HepG2 (cell line): ENCODE results near the gene TJAP1. TPM values are rescaled to one million over a fixed set of nuclear protein-coding genes. Genes with fewer than 3 reads are reported as not detected.

Source experiments
- BCL3 ChIP-seq: sonication (generic); formaldehyde crosslinking; IDR thresholded peaks from 2 replicates; pipeline ENCODE4 v1.5.1; 2020; ENCODE audit warnings: mild to moderate bottlenecking, missing genetic modification reagents, moderate library complexity
- BCL6 ChIP-seq: IDR thresholded peaks from 2 replicates; pipeline ENCODE4 v1.6.1; 2016; ENCODE audit warnings: missing genetic modification reagents, missing compliant biosample characterization
- CBFB ChIP-seq: sonication (generic); formaldehyde crosslinking; IDR thresholded peaks from 2 replicates; pipeline ENCODE4 v1.4.0; 2020; ENCODE audit warnings: missing genetic modification reagents
- FOXK1 ChIP-seq: sonication (generic); formaldehyde crosslinking; IDR thresholded peaks from 2 replicates; pipeline ENCODE4 v1.4.0; 2020; ENCODE audit warnings: low read depth, missing genetic modification reagents, borderline replicate concordance
- HDAC2 ChIP-seq: sonication (generic); formaldehyde crosslinking; IDR thresholded peaks from 2 replicates; pipeline ENCODE4 v1.4.0; 2020; ENCODE audit warnings: missing genetic modification reagents
- JARID2 ChIP-seq: sonication (generic); formaldehyde crosslinking; IDR thresholded peaks from 2 replicates; pipeline ENCODE4 v1.8.1; 2023; ENCODE audit warnings: missing genetic modification reagents, inconsistent platforms; ENCODE audit not compliant: insufficient replicate concordance
- KDM5A ChIP-seq: fragments of 200-600 bp; sonication (generic); IDR thresholded peaks from 2 replicates; pipeline ENCODE4 v1.7.0; 2018; ENCODE audit warnings: antibody characterized with exemption, mild to moderate bottlenecking, low read length, borderline replicate concordance
- MIXL1 ChIP-seq: IDR thresholded peaks from 2 replicates; pipeline ENCODE4 v1.6.1; 2016
- RBM22 ChIP-seq: fragments of 200-400 bp; formaldehyde crosslinking; optimal IDR thresholded peaks from 2 replicates; pipeline ENCODE3; 2017; ENCODE audit warnings: mild to moderate bottlenecking, low read length, moderate library complexity
- SMAD1 ChIP-seq: sonication (generic); formaldehyde crosslinking; IDR thresholded peaks from 2 replicates; pipeline ENCODE4 v1.4.0; 2020; ENCODE audit warnings: missing genetic modification reagents, low read depth, mild to moderate bottlenecking, borderline replicate concordance
- SNRNP70 ChIP-seq: fragments of 200-400 bp; formaldehyde crosslinking; IDR thresholded peaks from 2 replicates; pipeline ENCODE4 v1.6.1; 2017; ENCODE audit warnings: mild to moderate bottlenecking, low read depth, low read length, moderate library complexity
- SOX6 ChIP-seq, 2 experiments: fragments of 450-650 bp in 1 of 2; sonication (generic) in 1 of 2; formaldehyde crosslinking in 1 of 2; IDR thresholded peaks; 2 replicates each; pipeline versions ENCODE4 v1.4.0 to v1.6.1; 2017 to 2020; ENCODE audit warnings: antibody characterized with exemption in 1 of 2, mild to moderate bottlenecking in 1 of 2, missing genetic modification reagents in 1 of 2
- TEAD3 ChIP-seq: optimal IDR thresholded peaks from 2 replicates; pipeline ENCODE3; 2016; ENCODE audit warnings: borderline replicate concordance
- ZFP37 ChIP-seq: sonication (generic); formaldehyde crosslinking; IDR thresholded peaks from 2 replicates; pipeline ENCODE4 v1.4.0; 2020; ENCODE audit warnings: missing genetic modification reagents, borderline replicate concordance
- ZFY ChIP-seq: sonication (generic); formaldehyde crosslinking; IDR thresholded peaks from 2 replicates; pipeline ENCODE4 v1.4.0; 2020; ENCODE audit warnings: missing genetic modification reagents
- ZFYVE20 ChIP-seq: sonication (generic); formaldehyde crosslinking; IDR thresholded peaks from 2 replicates; pipeline ENCODE4 v1.8.0; 2023; ENCODE audit warnings: low read depth, mild to moderate bottlenecking, moderate library complexity, missing genetic modification reagents, borderline replicate concordance
- ZNF101 ChIP-seq: sonication (generic); formaldehyde crosslinking; IDR thresholded peaks from 2 replicates; pipeline ENCODE4 v1.4.0; 2020; ENCODE audit warnings: mild to moderate bottlenecking, low read depth, missing genetic modification reagents, borderline replicate concordance
- ZNF17 ChIP-seq: sonication (generic); formaldehyde crosslinking; IDR thresholded peaks from 2 replicates; pipeline ENCODE4 v1.5.0; 2020; ENCODE audit warnings: mild to moderate bottlenecking, missing genetic modification reagents
- ZNF326 ChIP-seq: sonication (generic); formaldehyde crosslinking; IDR thresholded peaks from 2 replicates; pipeline ENCODE4 v1.4.0; 2020; ENCODE audit warnings: missing genetic modification reagents, borderline replicate concordance
- ZNF331 ChIP-seq: sonication (generic); formaldehyde crosslinking; IDR thresholded peaks from 2 replicates; pipeline ENCODE4 v1.4.0; 2020; ENCODE audit warnings: missing genetic modification reagents
- ZNF451 ChIP-seq: sonication (generic); formaldehyde crosslinking; IDR thresholded peaks from 2 replicates; pipeline ENCODE4 v1.5.0; 2020; ENCODE audit warnings: mild to moderate bottlenecking, missing genetic modification reagents
- ZSCAN22 ChIP-seq: sonication (generic); formaldehyde crosslinking; IDR thresholded peaks from 2 replicates; pipeline ENCODE4 v1.4.0; 2020; ENCODE audit warnings: mild to moderate bottlenecking, missing genetic modification reagents
- ZSCAN5A ChIP-seq: sonication (generic); formaldehyde crosslinking; IDR thresholded peaks from 2 replicates; pipeline ENCODE4 v1.8.0; 2022; ENCODE audit warnings: mild to moderate bottlenecking, missing genetic modification reagents, borderline replicate concordance
- polyA plus RNA-seq, 8 experiments: library from polyadenylated mRNA; depleted of rRNA in 3 of 8; stranded (reverse) in 7 of 8; unstranded in 1 of 8; fragments of >200 nt; fragmentation: Illumina TruSeq in 4 of 8; extraction: Trizol in 4 of 8; gene quantifications; 2 replicates each; pipeline versions ENCODE4 v1.2.1 to v1.2.3, GENCODE V29; 2011 to 2016; ENCODE audit warnings: low read depth in 4 of 8, missing spikeins in 1 of 8, mixed read lengths in 1 of 8; ENCODE audit not compliant: insufficient read depth in 1 of 8
- total RNA-seq, 5 experiments: library from RNA; depleted of rRNA; stranded (reverse); fragments of >200 nt; fragmentation: Illumina TruSeq; extraction: Trizol; gene quantifications; 2 replicates each; pipeline ENCODE4 v1.2.3, GENCODE V29; 2016; ENCODE audit warnings: low read depth in 1 of 5
- TF ChIP-seq, protein P1 (sequence below): sonication (generic); formaldehyde crosslinking; IDR thresholded peaks from 2 replicates; pipeline ENCODE4 v1.5.1; 2020; ENCODE audit warnings: missing genetic modification reagents, mild to moderate bottlenecking, borderline replicate concordance
- TF ChIP-seq, protein P2 (sequence below): sonication (generic); formaldehyde crosslinking; IDR thresholded peaks from 2 replicates; pipeline ENCODE4 v1.4.0; 2020; ENCODE audit warnings: mild to moderate bottlenecking, missing genetic modification reagents

Gene TJAP1
- total and polyA plus RNA-seq, 2 of the 13 experiments (the other 11 are each of a cell fraction or from before 2014, with no cell fraction given): 15.7 to 41.6 TPM

- TF ChIP-seq SOX6 (IDR thresholded peaks at IDR 0.05): no peak
- peak; percentile 78 for TF ChIP-seq SOX6 (CRISPR knock-in tag; IDR thresholded peaks at IDR 0.05)
- TF ChIP-seq BCL3: 0 out of 2 replicates have a peak, but pooled peaks have one; percentile 31
- TF ChIP-seq ZNF326 (CRISPR knock-in tag): no peak
- TF ChIP-seq SNRNP70: no peak
- no peak for TF ChIP-seq ZSCAN22 (CRISPR knock-in tag)
- TF ChIP-seq SMAD1: peak; percentile 25; the same call in 1 of the 2 replicates
- no peak for TF ChIP-seq FOXK1 (CRISPR knock-in tag)
- 0 out of 2 replicates have a peak, but pooled peaks have one; percentile 23 for TF ChIP-seq ZNF331
- TF ChIP-seq, protein P1, sequence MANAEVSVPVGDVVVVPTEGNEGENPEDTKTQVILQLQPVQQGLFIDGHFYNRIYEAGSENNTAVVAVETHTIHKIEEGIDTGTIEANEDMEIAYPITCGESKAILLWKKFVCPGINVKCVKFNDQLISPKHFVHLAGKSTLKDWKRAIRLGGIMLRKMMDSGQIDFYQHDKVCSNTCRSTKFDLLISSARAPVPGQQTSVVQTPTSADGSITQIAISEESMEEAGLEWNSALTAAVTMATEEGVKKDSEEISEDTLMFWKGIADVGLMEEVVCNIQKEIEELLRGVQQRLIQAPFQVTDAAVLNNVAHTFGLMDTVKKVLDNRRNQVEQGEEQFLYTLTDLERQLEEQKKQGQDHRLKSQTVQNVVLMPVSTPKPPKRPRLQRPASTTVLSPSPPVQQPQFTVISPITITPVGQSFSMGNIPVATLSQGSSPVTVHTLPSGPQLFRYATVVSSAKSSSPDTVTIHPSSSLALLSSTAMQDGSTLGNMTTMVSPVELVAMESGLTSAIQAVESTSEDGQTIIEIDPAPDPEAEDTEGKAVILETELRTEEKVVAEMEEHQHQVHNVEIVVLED (CRISPR knock-in tag): peak; percentile 31; the same call in 1 of the 2 replicates
- TF ChIP-seq ZNF101 (CRISPR knock-in tag): no peak
- TF ChIP-seq HDAC2 (CRISPR knock-in tag): no peak; the same call in 1 of the 2 replicates
- TF ChIP-seq JARID2 (CRISPR knock-in tag): no peak
- TF ChIP-seq MIXL1 (CRISPR knock-in tag): peak; percentile 69
- no peak for TF ChIP-seq ZFYVE20 (CRISPR knock-in tag)
- TF ChIP-seq ZFY (CRISPR knock-in tag): peak; percentile 49; the same call in 1 of the 2 replicates
- TF ChIP-seq, protein P2, sequence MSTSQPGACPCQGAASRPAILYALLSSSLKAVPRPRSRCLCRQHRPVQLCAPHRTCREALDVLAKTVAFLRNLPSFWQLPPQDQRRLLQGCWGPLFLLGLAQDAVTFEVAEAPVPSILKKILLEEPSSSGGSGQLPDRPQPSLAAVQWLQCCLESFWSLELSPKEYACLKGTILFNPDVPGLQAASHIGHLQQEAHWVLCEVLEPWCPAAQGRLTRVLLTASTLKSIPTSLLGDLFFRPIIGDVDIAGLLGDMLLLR (CRISPR knock-in tag): no peak
- no peak for TF ChIP-seq CBFB (CRISPR knock-in tag)
- TF ChIP-seq ZSCAN5A (CRISPR knock-in tag): no peak
- no peak for TF ChIP-seq KDM5A
- TF ChIP-seq RBM22: no peak
- no peak for TF ChIP-seq ZNF451 (CRISPR knock-in tag)
- peak; percentile 7 for TF ChIP-seq TEAD3 (CRISPR knock-in tag)
- no peak for TF ChIP-seq ZNF17 (CRISPR knock-in tag)
- TF ChIP-seq BCL6 (CRISPR knock-in tag): no peak
- no peak for TF ChIP-seq ZFP37 (CRISPR knock-in tag)
These were observed 21.9 kb downstream of the TJAP1 start (continued) for GRCh38 chr6:43499028-43499815.
